ENCODE results near the gene OR1A1.

DNA sequence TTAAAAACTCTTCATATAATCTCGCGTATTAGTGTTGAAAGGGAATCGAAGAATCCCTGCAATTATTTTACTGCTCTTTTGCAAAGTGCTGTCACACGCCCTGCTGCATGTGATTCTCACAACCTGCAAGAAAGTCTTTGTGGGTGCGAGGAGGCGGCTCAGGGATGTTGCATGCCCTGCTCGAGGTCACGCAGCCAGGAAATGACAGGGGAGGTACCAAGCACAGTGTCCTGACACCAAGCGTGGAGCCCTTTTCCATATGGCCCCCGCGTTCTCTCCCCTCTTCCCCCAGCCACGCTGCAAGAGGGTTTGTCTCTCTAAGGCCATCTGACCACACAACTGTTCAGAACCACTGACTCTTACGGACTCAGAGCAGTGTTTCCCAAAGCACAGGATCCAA is 53.1 kb downstream of the OR1A1 start:
- TF ChIP-seq CTCF (IDR thresholded peaks at IDR 0.05; ENCODE audit: borderline replicate concordance, extremely low read depth, low read length, poor library complexity, severe bottlenecking) (no peak), EZH2 (IDR thresholded peaks at IDR 0.05; ENCODE audit: borderline replicate concordance, low read depth, low read length, severe bottlenecking) (no peak)
